Stimulated activated CD8-positive, alpha-beta memory T cell treated with anti-CD3 and anti-CD28 coated beads, Interleukin-7, amount 100 ng/mL, for 48 hours (primary cell): Measurements from ENCODE around the gene SAFB2.
"Not testable (repeated sequence)": the region's sequence is repeated elsewhere in the genome, so short reads cannot be mapped to it uniquely, and the experiment has no call there.

ENCODE experiments used
- DNase-seq, 2 donors: peaks; one replicate each; pipeline ENCODE4 v3.0.0-alpha.2; 2020; ENCODE audit warnings: low read depth in 1 of 2; ENCODE audit errors: extremely low read depth in 1 of 2

Gene SAFB2

GRCh38 chr19:5608766-5609165 is 13.8 kb downstream of the SAFB2 start:
- DNase-seq: not testable (repeated sequence)

GRCh38 chr19:5608291-5608690 is 14.3 kb downstream of the SAFB2 start:
- DNase-seq: no peak

GRCh38 chr19:5607318-5608275 is 15.0 kb downstream of the SAFB2 start:
- DNase-seq: no peak

- DNase-seq: no peak
Measured at GRCh38 chr19:5605362-5605761, 17.2 kb downstream of the SAFB2 start.

- no peak for DNase-seq
Measured at GRCh38 chr19:5603626-5604025, 18.9 kb downstream of the SAFB2 start.

GRCh38 chr19:5600797-5601196 is 21.8 kb downstream of the SAFB2 start:
- DNase-seq: no peak

GRCh38 chr19:5595745-5596144 is 26.8 kb downstream of the SAFB2 start:
- DNase-seq: no peak

- DNase-seq: no peak
Measured at GRCh38 chr19:5595129-5595528, 27.4 kb downstream of the SAFB2 start.

- DNase-seq: no peak
Measured at GRCh38 chr19:5594521-5594950, 28.0 kb downstream of the SAFB2 start.

GRCh38 chr19:5593343-5594255 is 29.0 kb downstream of the SAFB2 start:
- no peak for DNase-seq

- no peak for DNase-seq
Measured at GRCh38 chr19:5592531-5593342, 29.8 kb downstream of the SAFB2 start.

GRCh38 chr19:5591476-5591875 is 31.1 kb downstream of the SAFB2 start:
- DNase-seq: no peak

- no peak for DNase-seq
Measured at GRCh38 chr19:5590865-5591154, 31.8 kb downstream of the SAFB2 start.

- no peak for DNase-seq
Measured at GRCh38 chr19:5590151-5590864, 32.3 kb downstream of the SAFB2 start.

- DNase-seq: no peak
Measured at GRCh38 chr19:5588906-5589676, 33.5 kb downstream of the SAFB2 start.

GRCh38 chr19:5588441-5588840 is 34.1 kb downstream of the SAFB2 start:
- DNase-seq: no peak

GRCh38 chr19:5587661-5588060 is 34.9 kb downstream of the SAFB2 start:
- no peak for DNase-seq

GRCh38 chr19:5587071-5587455 is 35.5 kb downstream of the SAFB2 start:
- no peak for DNase-seq

GRCh38 chr19:5586300-5587070 is 36.1 kb downstream of the SAFB2 start:
- DNase-seq: no peak
